GM12892 (cell line): ENCODE data around the gene NCR2.

ENCODE experiments used
- DNase-seq: peaks from one replicate; pipeline ENCODE4 v3.0.0; 2011; ENCODE audit not compliant: insufficient read length
- FAIRE-seq: peaks from 2 replicates; lab custom pipeline; 2011; peaks lifted over from hg19 to GRCh38; lab: Jason Lieb, UNC
- POLR2A ChIP-seq: IDR thresholded peaks from 2 replicates; pipeline ENCODE4 v1.6.1; 2011; ENCODE audit warnings: low read depth, low read length, control low read depth
- POLR2AphosphoS5 ChIP-seq: IDR thresholded peaks from 2 replicates; pipeline ENCODE4 v1.6.1; 2011; ENCODE audit warnings: low read depth, low read length, control low read depth
- TAF1 ChIP-seq: IDR thresholded peaks from 2 replicates; pipeline ENCODE4 v1.6.1; 2011; ENCODE audit warnings: low read depth, mild to moderate bottlenecking, control low read depth, low read length, borderline replicate concordance

The NCR2 gene

DNA sequence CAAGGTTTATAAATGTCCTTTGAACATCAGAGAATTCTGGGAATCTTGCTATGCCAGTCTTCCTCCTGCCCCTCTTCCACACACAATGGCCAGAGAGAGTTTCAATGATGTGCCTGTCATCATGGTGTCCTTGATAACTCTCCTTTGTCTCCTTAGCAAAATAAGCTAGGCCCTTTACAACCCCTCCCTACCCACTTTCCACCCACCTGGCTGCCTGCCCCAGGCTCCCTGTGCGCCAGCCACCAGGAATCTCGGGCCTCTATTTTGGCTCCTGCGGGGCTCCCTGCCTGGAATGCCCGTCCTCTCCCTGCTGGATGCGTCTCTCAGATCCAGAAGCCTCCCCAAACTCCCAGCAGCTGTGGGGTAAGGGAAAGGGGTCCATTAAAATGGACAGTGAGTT is 60.9 kb downstream of the NCR2 start:
- DNase-seq (no peak), FAIRE-seq (no peak)
- TF ChIP-seq POLR2AphosphoS5 (no peak), POLR2A (no peak), TAF1 (no peak)

DNA sequence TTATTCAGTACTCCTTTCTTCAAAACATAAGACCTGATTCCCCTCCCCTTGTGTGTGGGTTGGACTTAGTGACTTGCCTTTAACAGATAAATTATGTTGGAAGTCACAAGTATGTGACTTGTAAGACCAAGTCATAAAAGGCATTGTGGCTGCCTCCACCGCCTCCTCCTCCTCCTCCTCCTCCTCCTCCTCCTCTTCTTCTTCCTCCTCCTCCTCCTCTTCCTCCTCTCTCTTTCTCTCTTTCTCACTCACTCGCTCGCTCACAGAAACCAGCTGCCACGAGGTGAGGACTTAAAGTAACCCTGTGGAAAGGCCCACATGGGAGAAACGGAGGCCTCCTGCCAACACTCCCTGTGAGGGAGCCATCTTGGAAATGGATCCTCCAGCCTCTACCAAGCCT is 64.0 kb downstream of the NCR2 start:
- FAIRE-seq (no peak), DNase-seq (no peak)
- TF ChIP-seq POLR2AphosphoS5 (no peak), POLR2A (no peak), TAF1 (no peak)
